HG03457 (cell line): ENCODE measurements around the gene ORC4.

Experiments used
- ATAC-seq: cut with Tn5 transposase; IDR thresholded peaks from one replicate; pipeline ENCODE4 v1.9.1; 2021; ENCODE audit warnings: moderate number of reproducible peaks; ENCODE audit not compliant: unreplicated experiment

The ORC4 gene

DNA sequence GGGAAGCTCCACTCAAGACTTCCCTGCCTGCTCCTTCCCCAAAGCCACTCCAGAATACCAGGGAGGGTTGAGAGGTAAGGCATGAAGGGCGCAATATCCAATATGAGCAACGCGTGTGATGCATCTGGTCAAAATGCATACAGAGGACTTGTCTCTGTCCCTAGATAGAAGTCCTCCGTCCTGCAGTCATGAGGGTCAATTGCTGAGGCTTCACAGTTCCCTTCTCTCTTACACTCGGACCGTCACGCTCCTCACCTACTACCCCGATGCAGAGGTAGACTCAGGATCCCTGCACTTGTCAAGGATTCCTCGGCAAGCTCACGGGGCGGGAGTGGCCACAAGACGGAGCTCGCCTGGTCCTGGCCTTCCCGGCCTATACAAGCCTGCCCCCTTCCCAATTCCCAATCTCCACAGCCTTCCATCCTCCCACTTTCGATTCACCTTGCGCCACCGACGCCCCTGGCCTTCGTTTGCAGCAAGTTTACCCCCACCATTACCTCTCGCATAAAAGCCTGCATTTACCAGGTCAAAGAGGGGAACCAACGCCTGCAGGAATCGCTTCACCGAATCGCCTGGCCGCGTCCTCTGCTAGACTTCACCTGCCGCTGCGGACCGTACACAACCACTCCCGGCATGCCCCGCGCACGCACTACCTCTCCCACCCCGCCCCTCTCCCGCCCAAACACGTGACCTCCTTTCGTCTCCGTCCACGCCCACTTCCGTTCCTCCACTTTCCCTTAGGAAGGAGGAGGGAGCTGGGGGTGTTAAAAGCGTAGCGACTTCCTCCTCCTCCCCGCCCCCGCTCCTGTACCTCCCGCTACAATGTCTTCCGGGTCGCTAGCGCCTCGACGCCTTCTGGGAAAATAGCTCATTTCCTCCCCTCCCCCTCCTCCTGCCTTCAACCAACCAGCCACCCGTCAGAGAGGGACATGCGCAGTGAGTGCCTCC is at the start of gene ORC4:
Gene ORC4 (minus strand): TSS at position 627 of the 948 bp plus-strand sequence. CDS start 44,779 bp downstream, outside the sequence.
- peak; percentile 70 for ATAC-seq

DNA sequence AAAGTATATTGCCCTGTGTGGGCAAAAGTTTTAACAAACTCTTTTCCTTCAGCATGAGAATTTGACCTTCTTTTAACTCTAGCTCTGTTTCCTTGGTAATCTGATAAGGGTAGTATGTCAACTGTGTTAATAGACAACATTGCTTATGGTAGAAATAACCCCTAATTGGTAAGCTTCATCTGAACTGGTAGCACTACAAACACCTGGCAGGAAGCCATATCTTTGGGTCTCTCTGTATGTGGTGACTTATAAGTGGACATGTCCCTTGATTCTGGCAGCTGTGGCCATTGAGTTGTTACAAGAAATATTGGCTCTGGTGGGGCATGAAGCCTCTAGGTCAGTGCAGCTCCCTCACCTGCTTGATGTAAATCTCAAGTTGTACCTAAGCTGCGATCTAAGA is 47.3 kb upstream of the ORC4 start:
- ATAC-seq, result no peak

- ATAC-seq, result no peak
Observed at GRCh38 chr2:148065936-148066335, 45.4 kb upstream of the ORC4 start.

- no peak for ATAC-seq
Observed at GRCh38 chr2:148063633-148064032, 43.1 kb upstream of the ORC4 start.

DNA sequence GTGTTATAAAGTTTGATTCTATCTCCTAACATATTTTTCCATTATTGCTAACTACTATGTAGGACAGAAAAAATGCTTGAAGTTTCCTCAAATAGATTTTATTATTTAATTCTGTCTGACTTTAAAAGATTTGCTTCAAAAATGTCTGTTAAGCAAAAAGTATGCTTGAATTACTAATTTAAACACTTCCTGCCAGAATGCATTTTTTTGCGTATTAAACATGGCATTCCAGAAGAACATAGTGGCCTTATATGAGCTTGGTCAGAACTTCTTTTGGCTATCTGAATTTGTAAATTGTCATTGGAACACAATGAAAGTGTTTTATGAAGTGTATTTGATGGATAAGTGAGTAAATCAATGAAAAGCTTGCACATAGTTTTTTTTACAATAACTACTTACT is 38.1 kb upstream of the ORC4 start:
- no peak for ATAC-seq

GRCh38 chr2:148052687-148053086 is 32.1 kb upstream of the ORC4 start:
- ATAC-seq, result no peak

- ATAC-seq, result no peak
Observed at GRCh38 chr2:148049284-148049683, 28.7 kb upstream of the ORC4 start.

DNA sequence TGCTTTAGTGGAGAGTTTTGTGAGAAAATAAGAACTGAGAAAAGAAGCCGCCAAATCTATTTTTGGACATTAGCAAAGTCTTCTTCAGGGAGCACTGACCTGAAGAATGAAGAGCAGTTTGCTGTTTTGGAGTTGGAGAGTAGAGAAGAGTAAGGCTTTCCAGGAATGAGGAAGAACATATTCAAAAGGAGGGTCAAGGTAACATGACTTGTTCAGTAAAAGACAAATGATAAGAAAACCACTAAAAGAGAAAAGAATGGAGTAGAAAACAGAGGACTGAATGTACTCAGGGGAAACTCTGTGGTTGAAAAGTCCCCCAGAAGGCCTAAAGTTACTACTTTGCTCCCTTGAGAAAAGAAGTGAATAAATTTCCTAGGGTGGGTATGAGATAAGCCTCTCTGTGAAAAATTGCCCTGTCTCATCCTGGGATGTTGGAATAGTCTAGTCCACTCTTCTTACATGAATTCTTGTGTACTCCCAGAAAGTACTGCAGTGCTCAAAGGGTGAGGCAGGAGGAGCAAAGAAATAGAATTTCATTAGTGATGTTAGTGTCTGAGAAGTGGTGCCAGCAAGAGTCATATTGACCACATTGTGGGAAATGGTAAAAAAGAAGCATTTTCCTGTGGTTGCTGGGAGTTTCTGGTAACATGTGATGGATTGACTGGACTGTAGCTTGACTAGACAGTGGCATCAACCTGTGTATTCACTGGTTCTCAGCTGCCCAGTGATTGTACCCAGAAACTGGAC is 28.1 kb upstream of the ORC4 start:
- peak; percentile 69 for ATAC-seq

- ATAC-seq, result no peak
Observed at GRCh38 chr2:148046802-148047201, 26.3 kb upstream of the ORC4 start.

DNA sequence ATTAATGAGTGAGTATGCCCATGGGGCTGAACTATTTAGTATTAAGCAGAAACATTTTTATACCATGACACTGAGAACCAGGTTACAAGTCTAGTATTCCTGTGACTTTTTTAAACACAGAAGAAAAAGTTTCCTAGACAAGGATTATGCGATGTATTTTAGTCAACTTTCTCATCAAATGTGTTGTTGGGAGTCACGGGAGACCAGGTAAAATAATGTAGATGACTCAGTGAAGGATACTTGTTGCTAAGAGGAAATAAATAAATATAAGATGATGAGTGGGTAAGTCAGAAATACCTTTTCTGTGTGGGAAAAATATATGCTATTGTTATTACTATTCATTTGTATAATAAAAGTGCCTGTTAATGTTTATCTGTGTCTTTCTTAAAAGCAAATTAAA is 23.8 kb upstream of the ORC4 start:
- ATAC-seq, result no peak

DNA sequence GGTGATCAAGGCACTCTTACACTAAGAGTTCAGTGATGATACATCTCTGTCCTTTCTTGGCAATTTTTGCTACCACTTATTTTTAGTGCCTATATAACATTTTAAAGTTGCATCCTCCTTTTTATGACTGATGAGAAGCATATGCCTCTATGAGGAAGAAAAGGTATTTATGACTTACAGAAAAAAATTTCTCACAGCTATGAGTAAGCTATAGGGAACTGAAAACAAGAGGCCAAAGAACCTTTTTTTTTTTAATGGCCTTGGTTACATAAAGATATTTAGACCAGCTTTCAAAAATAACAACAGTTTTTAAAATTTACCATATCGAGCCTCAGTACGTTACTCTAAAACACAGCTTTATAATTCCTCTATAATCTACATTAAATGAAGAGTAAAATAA is 21.7 kb upstream of the ORC4 start:
- ATAC-seq, result peak; percentile 75

DNA sequence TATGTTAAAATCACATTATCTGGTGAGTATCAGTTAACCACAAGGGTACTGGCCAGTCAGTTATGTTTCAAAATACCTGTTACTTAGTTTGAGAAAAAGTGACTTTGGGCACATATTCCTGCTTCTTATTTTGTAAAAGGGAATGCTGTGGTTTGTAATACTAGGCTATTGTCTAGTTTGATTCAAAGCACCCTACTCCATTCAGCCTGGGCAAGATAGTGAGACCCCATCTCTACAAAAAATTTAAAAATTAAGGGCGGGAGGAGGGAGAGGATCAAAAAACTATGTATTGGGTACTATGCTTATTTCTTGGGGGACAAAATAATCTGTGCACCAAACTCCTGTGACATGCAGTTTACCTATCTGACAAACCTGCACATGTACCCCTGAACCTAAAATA is 19.2 kb upstream of the ORC4 start:
- no peak for ATAC-seq

DNA sequence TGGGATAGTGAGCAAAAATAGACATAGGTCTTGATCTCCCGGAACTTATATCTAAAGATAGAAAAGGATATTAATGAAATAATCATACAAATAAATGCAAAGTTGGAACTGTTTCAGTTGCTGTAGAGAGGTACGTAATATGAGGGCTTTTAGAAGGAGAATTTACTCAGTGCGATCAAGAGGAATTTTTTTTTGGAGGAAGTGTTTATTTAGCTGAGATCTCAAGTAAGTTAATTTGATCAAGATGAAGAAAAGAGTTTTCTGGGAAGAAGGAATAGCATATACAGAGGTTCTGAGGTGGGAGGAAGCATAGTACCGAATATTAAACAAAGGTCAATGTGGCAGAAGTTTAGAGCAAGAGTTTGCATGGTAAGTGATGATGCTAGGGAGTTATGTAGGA is 11.7 kb upstream of the ORC4 start:
- no peak for ATAC-seq

GRCh38 chr2:148031152-148031551 is 10.6 kb upstream of the ORC4 start:
- ATAC-seq, result no peak

DNA sequence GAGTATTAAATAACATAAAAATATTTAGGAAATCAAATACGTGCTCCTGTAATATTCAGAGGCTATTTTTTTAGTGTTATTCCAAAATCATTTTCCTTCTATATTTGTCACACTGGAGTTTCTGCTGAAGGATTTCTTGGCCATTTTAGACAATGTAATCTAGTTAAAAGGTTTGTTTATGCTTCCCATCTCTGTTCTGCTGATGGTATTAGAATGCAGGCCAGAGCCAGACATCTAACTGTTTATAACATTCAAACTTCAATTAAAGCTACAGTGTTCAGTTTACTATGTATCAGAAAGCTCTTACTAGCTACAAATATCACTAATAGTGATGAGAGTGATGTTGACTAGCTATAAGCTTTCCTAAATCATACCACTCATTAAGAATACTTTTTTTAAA is 8.2 kb upstream of the ORC4 start:
- no peak for ATAC-seq

GRCh38 chr2:148027822-148028221 is 7.3 kb upstream of the ORC4 start:
- ATAC-seq, result no peak

DNA sequence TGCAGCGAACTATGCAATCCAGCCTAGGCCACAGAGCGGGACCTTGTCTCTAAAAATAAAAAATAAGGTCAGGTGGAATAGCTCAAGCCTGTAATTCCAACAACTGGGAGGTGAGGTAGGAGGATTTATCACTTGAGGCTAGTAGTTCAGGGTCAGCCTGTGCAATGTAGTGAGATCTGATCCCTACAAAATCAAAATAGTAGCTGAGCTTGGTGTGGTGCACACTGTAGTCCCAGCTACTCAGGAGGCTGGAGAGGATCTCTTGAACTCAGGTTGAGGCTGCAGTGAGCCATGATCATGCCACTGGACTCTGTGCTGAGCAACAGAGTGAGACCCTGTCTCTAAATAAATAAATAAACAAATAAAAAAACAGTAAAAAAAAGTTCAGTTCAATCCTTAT is 6.0 kb upstream of the ORC4 start:
- ATAC-seq, result no peak

GRCh38 chr2:148023861-148024260 is 3.3 kb upstream of the ORC4 start:
- ATAC-seq, result peak; percentile 36

GRCh38 chr2:148022882-148023281 is 2.3 kb upstream of the ORC4 start:
- no peak for ATAC-seq

- ATAC-seq, result no peak
Observed at GRCh38 chr2:148022351-148022750, 1.8 kb upstream of the ORC4 start.

- ATAC-seq, result no peak
Observed at GRCh38 chr2:148021886-148022285, 1.3 kb upstream of the ORC4 start.
